K562 (cell line): ENCODE results near the gene HOXC11. TPM values are rescaled to one million over a fixed set of nuclear protein-coding genes. Genes with fewer than 3 reads are reported as not detected.
A peak's percentile ranks its signal among the peaks of the same experiment; 100 is the strongest.

Source experiments
- BRCA1 ChIP-seq, 2 experiments: fragments of 450-650 bp in 1 of 2; sonication (generic) in 1 of 2; formaldehyde crosslinking in 1 of 2; IDR thresholded peaks; 2 replicates each; pipeline versions ENCODE4 v1.5.0 to v1.6.1; 2017 to 2020; ENCODE audit warnings: mild to moderate bottlenecking in 1 of 2, missing genetic modification reagents in 1 of 2
- EP400 ChIP-seq: fragments of 450-650 bp; IDR thresholded peaks from 2 replicates; pipeline ENCODE4 v1.6.1; 2017; ENCODE audit warnings: antibody characterized with exemption, mild to moderate bottlenecking, moderate library complexity
- FOXJ3 ChIP-seq: sonication (generic); formaldehyde crosslinking; IDR thresholded peaks from 2 replicates; pipeline ENCODE4 v1.4.0; 2020; ENCODE audit warnings: mild to moderate bottlenecking, missing genetic modification reagents
- HCFC1 ChIP-seq: IDR thresholded peaks from 2 replicates; pipeline ENCODE4 v1.6.1; 2012; ENCODE audit warnings: low read depth, low read length, improper control_type of control experiment
- HMG20A ChIP-seq: fragments of 450-650 bp; formaldehyde crosslinking; conservative IDR thresholded peaks from 2 replicates; pipeline ENCODE4 v1.4.0; 2020; ENCODE audit warnings: mild to moderate bottlenecking, mixed read lengths
- L3MBTL2 ChIP-seq: fragments of 450-650 bp; IDR thresholded peaks from 2 replicates; pipeline ENCODE4 v1.6.1; 2016; ENCODE audit warnings: mild to moderate bottlenecking, moderate library complexity
- MAZ ChIP-seq, 2 experiments: fragments of 450-650 bp in 1 of 2; sonication (generic) in 1 of 2; formaldehyde crosslinking; IDR thresholded peaks in 1 of 2; conservative IDR thresholded peaks in 1 of 2; 2 replicates each; pipeline versions ENCODE4 v1.4.0 to v1.5.0; 2020; ENCODE audit warnings: mild to moderate bottlenecking in 1 of 2, missing genetic modification reagents in 1 of 2
- NONO ChIP-seq, 2 experiments: fragments of 200-400 bp in 1 of 2; fragments of 450-650 bp in 1 of 2; formaldehyde crosslinking in 1 of 2; IDR thresholded peaks; 2 replicates each; pipeline ENCODE4 v1.6.1; 2017; ENCODE audit warnings: low read depth in 2 of 2, mild to moderate bottlenecking in 2 of 2, moderate library complexity in 2 of 2, low read length in 1 of 2
- PHTF2 ChIP-seq: fragments of 250-450 bp; sonication (Bioruptor Pico); IDR thresholded peaks from 2 replicates; pipeline ENCODE4 v1.5.0; 2021; ENCODE audit warnings: mild to moderate bottlenecking
- RNF219 ChIP-seq: fragments of 250-450 bp; sonication (Bioruptor Pico); IDR thresholded peaks from 2 replicates; pipeline ENCODE4 v1.5.0; 2022; ENCODE audit warnings: mild to moderate bottlenecking
- SETDB1 ChIP-seq: IDR thresholded peaks from one replicate; pipeline ENCODE4 v1.6.1; 2012; ENCODE audit warnings: low read length, control low read depth, inconsistent platforms
- SMAD4 ChIP-seq: fragments of 250-450 bp; sonication (Bioruptor Pico); conservative IDR thresholded peaks from 2 replicates; pipeline ENCODE4 v1.8.0; 2021; ENCODE audit warnings: inconsistent platforms, mild to moderate bottlenecking, moderate library complexity
- THRA ChIP-seq: fragments of 450-650 bp; IDR thresholded peaks from 2 replicates; pipeline ENCODE4 v1.6.1; 2017; ENCODE audit warnings: mild to moderate bottlenecking, moderate library complexity
- XRCC4 ChIP-seq: IDR thresholded peaks from one replicate; pipeline ENCODE4 v1.6.1; 2011; ENCODE audit not compliant: insufficient read depth, insufficient read length; ENCODE audit errors: extremely low read depth
- ZBTB5 ChIP-seq: fragments of 450-650 bp; IDR thresholded peaks from 2 replicates; pipeline ENCODE4 v1.6.1; 2017; ENCODE audit warnings: antibody characterized with exemption
- ZBTB9 ChIP-seq: fragments of 450-650 bp; formaldehyde crosslinking; IDR thresholded peaks from 2 replicates; pipeline ENCODE4 v1.4.0; 2020; ENCODE audit warnings: mild to moderate bottlenecking, moderate library complexity
- ZNF184 ChIP-seq: sonication (generic); formaldehyde crosslinking; IDR thresholded peaks from 2 replicates; pipeline ENCODE4 v1.5.0; 2020; ENCODE audit warnings: missing genetic modification reagents
- ZNF507 ChIP-seq: conservative IDR thresholded peaks from 2 replicates; pipeline ENCODE4 v1.6.1; 2017; ENCODE audit warnings: missing genetic modification characterization, missing compliant biosample characterization
- ZNF512 ChIP-seq: IDR thresholded peaks from 2 replicates; pipeline ENCODE4 v1.6.1; 2016; ENCODE audit warnings: missing genetic modification characterization, missing compliant biosample characterization
- ZNF76 ChIP-seq: fragments of 250-450 bp; sonication (Bioruptor Pico); IDR thresholded peaks from 2 replicates; pipeline ENCODE4 v1.4.0; 2020; ENCODE audit warnings: mild to moderate bottlenecking, moderate library complexity, borderline replicate concordance
- polyA plus RNA-seq, 8 experiments: library from polyadenylated mRNA; depleted of rRNA in 4 of 8; stranded (reverse) in 5 of 8; unstranded in 3 of 8; fragments of >200 nt; fragmentation: Nextera tagmentation in 2 of 8; fragmentation: Illumina TruSeq in 1 of 8; extraction: Ambion mirVana in 2 of 8; extraction: Trizol in 1 of 8; gene quantifications; 2 replicates each; pipeline versions ENCODE4 v1.2.1 to v1.2.3, GENCODE V29; 2011 to 2014; ENCODE audit warnings: inconsistent platforms in 1 of 8, missing spikeins in 1 of 8
- total RNA-seq, 7 experiments: library from RNA; depleted of rRNA in 6 of 7; stranded (reverse); fragments of >200 nt in 6 of 7; fragmentation: Illumina TruSeq in 2 of 7; extraction: Trizol in 2 of 7; gene quantifications; 2 replicates each; pipeline versions ENCODE4 v1.2.1 to v1.2.3, GENCODE V29; 2011 to 2021; ENCODE audit warnings: low replicate concordance in 1 of 7

Gene HOXC11
- total and polyA plus RNA-seq, 9 of the 15 experiments (the other 6 are each of a cell fraction or from before 2014, with no cell fraction given): not detected

GRCh38 chr12:54005853-54006558 lies 33.1 kb downstream of the HOXC11 start (continued):
- TF ChIP-seq HCFC1: 0 out of 2 replicates have a peak, but pooled peaks have one; percentile 27
- no peak for TF ChIP-seq NONO (IDR thresholded peaks at IDR 0.05; ENCODE audit: low read depth in 2 of 2, low read length in 1 of 2)
- no peak for TF ChIP-seq XRCC4
- no peak for TF ChIP-seq FOXJ3
- peak; percentile 67 for TF ChIP-seq L3MBTL2
- TF ChIP-seq SETDB1: no peak
- TF ChIP-seq THRA: no peak
- no peak for TF ChIP-seq ZNF184 (CRISPR knock-in tag)
- no peak for TF ChIP-seq ZNF512 (tag)
- no peak for TF ChIP-seq ZBTB9 (CRISPR knock-in tag)
- TF ChIP-seq PHTF2 (CRISPR knock-in tag): no peak
- no peak for TF ChIP-seq ZNF507 (tag)
- TF ChIP-seq HMG20A (CRISPR knock-in tag): no peak
- no peak for TF ChIP-seq SMAD4 (CRISPR knock-in tag)
- TF ChIP-seq MAZ (CRISPR knock-in tag; conservative IDR thresholded peaks at IDR 0.05 in 1 of 2, IDR thresholded peaks at IDR 0.05 in 1 of 2): peak in 1 of 2 experiments; percentile 64; a peak in 1 of 4 replicates
- TF ChIP-seq BRCA1 (IDR thresholded peaks at IDR 0.05): no peak
- TF ChIP-seq BRCA1 (CRISPR knock-in tag; IDR thresholded peaks at IDR 0.05): no peak
- TF ChIP-seq RNF219 (CRISPR knock-in tag): no peak
- no peak for TF ChIP-seq ZNF76
- no peak for TF ChIP-seq ZBTB5
- no peak for TF ChIP-seq EP400
